HG03457 (cell line): Measurements from ENCODE around the gene EIF5A.

Experiments used
- ATAC-seq: cut with Tn5 transposase; IDR thresholded peaks from one replicate; pipeline ENCODE4 v1.9.1; 2021; ENCODE audit warnings: moderate number of reproducible peaks; ENCODE audit not compliant: unreplicated experiment

EIF5A gene

GRCh38 chr17:7352910-7353635 lies 45.6 kb downstream of the EIF5A start:
- no peak for ATAC-seq

- ATAC-seq, result no peak
Measured at GRCh38 chr17:7354262-7354843, 46.9 kb downstream of the EIF5A start.

DNA sequence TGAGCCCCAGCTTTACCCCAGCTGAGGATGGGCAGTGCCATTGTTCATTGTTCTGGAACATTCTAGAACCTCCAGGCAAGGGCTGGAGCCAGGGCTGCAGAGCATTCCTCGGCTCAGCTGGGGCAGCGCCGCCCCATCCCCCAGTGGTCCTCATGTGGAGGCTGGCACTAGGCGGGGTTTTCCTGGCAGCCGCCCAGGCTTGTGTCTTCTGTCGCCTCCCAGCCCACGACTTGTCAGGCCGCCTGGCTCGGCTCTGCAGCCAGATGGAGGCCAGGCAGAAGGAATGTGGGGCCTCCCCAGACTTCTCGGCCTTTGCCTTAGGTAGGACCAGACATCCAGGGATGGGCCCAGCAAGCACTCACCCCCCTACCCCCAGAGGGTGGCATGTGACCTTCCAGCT lies 47.6 kb downstream of the EIF5A start, which contains the start of gene TMEM95:
TMEM95 (plus strand) TSS at position 104 of the 400 bp plus-strand sequence; CDS start at position 153, 49 bp downstream.
- no peak for ATAC-seq

DNA sequence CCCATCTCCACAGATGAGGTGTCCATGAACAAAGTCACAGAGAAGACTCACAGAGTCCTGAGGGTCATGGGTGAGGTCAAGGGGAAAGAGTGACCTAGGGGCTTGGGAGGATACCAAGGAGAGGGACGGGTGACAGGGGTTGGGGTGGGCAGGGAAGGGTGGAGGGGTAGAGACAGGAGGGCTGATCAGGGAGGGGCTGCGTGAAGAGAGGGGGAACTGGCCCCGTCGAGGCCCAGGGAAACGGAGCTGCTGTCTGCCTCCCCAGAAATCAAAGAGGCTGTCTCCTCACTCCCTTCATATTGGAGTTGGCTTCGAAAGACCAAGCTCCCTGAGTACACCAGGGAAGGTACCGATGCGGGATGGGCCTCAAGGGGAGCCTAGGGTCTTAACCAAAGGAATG lies 48.1 kb downstream of the EIF5A start:
- ATAC-seq, result no peak

DNA sequence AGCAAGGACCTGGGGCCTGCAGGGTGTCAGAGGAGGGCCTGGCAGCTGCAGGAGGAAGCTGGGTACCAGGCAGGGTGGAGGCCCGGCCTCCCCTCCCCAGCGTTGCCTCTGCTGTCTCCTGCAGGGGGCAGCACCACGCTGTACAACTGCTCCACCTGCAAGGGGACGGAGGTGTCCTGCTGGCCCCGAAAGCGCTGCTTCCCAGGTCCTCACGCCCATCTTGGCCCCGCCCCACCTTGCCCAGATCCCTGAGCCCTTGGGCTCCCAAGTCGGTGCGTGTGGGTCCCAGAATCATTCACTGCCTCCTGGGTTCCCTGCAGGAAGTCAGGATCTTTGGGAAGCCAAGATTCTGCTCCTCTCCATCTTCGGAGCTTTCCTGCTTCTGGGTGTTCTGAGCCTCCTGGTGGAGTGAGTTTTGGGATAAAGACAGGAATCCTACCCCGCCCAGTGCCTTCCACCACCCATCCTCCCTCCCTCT lies 48.7 kb downstream of the EIF5A start:
- ATAC-seq, result no peak

DNA sequence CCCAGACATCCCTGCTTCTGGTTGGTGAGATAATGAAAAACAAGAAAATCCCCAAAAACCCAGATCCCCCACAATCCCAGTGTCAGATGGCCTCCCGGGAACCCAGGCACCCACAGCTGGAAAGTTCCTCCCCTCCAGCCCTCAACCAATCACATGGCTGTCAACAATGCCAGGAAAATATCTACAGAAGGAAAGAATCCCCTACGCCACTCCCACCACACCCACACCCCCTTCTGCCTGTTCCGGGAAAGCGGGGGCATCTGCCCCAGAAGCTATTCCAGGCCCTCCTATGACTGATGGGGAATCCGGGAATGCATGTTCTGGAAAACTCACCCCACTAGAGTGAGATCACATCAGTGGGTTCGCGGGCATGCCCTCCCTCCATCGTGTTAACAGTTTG lies 49.3 kb downstream of the EIF5A start:
- no peak for ATAC-seq

GRCh38 chr17:7357381-7357780 lies 50.0 kb downstream of the EIF5A start:
- ATAC-seq, result no peak

- no peak for ATAC-seq
Measured at GRCh38 chr17:7361906-7362305, 54.5 kb downstream of the EIF5A start.
